Pulmonary artery endothelial cell (primary cell): ENCODE measurements around the gene FERMT3. TPM values are rescaled to one million over a fixed set of nuclear protein-coding genes. Genes with fewer than 3 reads are reported as not detected.

Experiments
- DNase-seq: peaks from one replicate; pipeline ENCODE4 v3.0.0-alpha.2; 2011; ENCODE audit warnings: low read depth, low spot score
- total RNA-seq: library from RNA; depleted of rRNA; stranded (reverse); fragments of >200 nt; gene quantifications from 2 replicates; pipeline ENCODE4 v1.2.3, GENCODE V29; 2014

FERMT3 gene
- total RNA-seq, 1 donor from 2014 or later: 109 TPM

- no peak for DNase-seq
Observed at GRCh38 chr11:64262271-64263002, 55.9 kb downstream of the FERMT3 start.

- peak; percentile 58 for DNase-seq
Observed at GRCh38 chr11:64263021-64263946, 56.8 kb downstream of the FERMT3 start.

- no peak for DNase-seq
Observed at GRCh38 chr11:64263947-64264317, 57.4 kb downstream of the FERMT3 start.

GRCh38 chr11:64264371-64264852 lies 57.9 kb downstream of the FERMT3 start:
- DNase-seq: no peak

- DNase-seq: no peak
Observed at GRCh38 chr11:64265176-64266160, 58.9 kb downstream of the FERMT3 start.

GRCh38 chr11:64266339-64266738 lies 59.8 kb downstream of the FERMT3 start:
- no peak for DNase-seq

- DNase-seq: no peak
Observed at GRCh38 chr11:64267207-64267945, 60.9 kb downstream of the FERMT3 start.

GRCh38 chr11:64268025-64268892 lies 61.7 kb downstream of the FERMT3 start:
- DNase-seq: peak; percentile 48

- no peak for DNase-seq
Observed at GRCh38 chr11:64268893-64269539, 62.5 kb downstream of the FERMT3 start.

GRCh38 chr11:64269540-64270220 lies 63.2 kb downstream of the FERMT3 start:
- peak; percentile 99 for DNase-seq

Other genes starting within 250 kb of the FERMT3 start
- gene COX8A, start 232.1 kb upstream of the FERMT3 start, total RNA-seq: 263 and 308 TPM in 2 replicates
- 67.9 and 71.6 TPM in 2 replicates for gene OTUB1, start 220.3 kb upstream of the FERMT3 start, total RNA-seq
- gene FLRT1, start 170.8 kb upstream of the FERMT3 start, total RNA-seq: not detected in 2 replicates
- gene MACROD1, start 40.6 kb upstream of the FERMT3 start, total RNA-seq: 14.6 and 37.7 TPM in 2 replicates
- 187 and 331 TPM in 2 replicates for gene STIP1, start 20.6 kb upstream of the FERMT3 start, total RNA-seq
- 13.4 and 20.0 TPM in 2 replicates for gene TRPT1, start 19.5 kb downstream of the FERMT3 start, total RNA-seq
- 35.5 and 47.1 TPM in 2 replicates for gene NUDT22, start 19.6 kb downstream of the FERMT3 start, total RNA-seq
- 11.8 and 12.2 TPM in 2 replicates for gene DNAJC4, start 23.8 kb downstream of the FERMT3 start, total RNA-seq
- gene VEGFB, start 27.9 kb downstream of the FERMT3 start, total RNA-seq: 18.4 and 18.7 TPM in 2 replicates
- gene FKBP2, start 34.4 kb downstream of the FERMT3 start, total RNA-seq: 62.8 and 91.5 TPM in 2 replicates
- gene PPP1R14B, start 40.2 kb downstream of the FERMT3 start, total RNA-seq: 312 and 327 TPM in 2 replicates
- gene PLCB3, start 44.8 kb downstream of the FERMT3 start, total RNA-seq: 66.6 and 84.5 TPM in 2 replicates
- gene BAD, start 77.9 kb downstream of the FERMT3 start, total RNA-seq: 60.7 and 84.5 TPM in 2 replicates
- gene GPR137, start 79.1 kb downstream of the FERMT3 start, total RNA-seq: 5.4 and 11.0 TPM in 2 replicates
- 0.07 TPM in 1 of 2 replicates, not detected in the other for gene KCNK4, start 84.6 kb downstream of the FERMT3 start, total RNA-seq
- gene CATSPERZ, start 93.6 kb downstream of the FERMT3 start, total RNA-seq: 0.33 TPM in 1 of 2 replicates, not detected in the other
- gene ESRRA, start 98.8 kb downstream of the FERMT3 start, total RNA-seq: 40.4 and 50.9 TPM in 2 replicates
- gene TRMT112, start 110.8 kb downstream of the FERMT3 start, total RNA-seq: 219 and 239 TPM in 2 replicates
- gene PRDX5, start 111.4 kb downstream of the FERMT3 start, total RNA-seq: 173 and 299 TPM in 2 replicates
- 0.88 and 1.6 TPM in 2 replicates for gene CCDC88B, start 133.5 kb downstream of the FERMT3 start, total RNA-seq
- gene RPS6KA4, start 152.4 kb downstream of the FERMT3 start, total RNA-seq: 46.7 and 52.2 TPM in 2 replicates